Measurements from ENCODE around the gene C12orf57.

The C12orf57 gene

DNA sequence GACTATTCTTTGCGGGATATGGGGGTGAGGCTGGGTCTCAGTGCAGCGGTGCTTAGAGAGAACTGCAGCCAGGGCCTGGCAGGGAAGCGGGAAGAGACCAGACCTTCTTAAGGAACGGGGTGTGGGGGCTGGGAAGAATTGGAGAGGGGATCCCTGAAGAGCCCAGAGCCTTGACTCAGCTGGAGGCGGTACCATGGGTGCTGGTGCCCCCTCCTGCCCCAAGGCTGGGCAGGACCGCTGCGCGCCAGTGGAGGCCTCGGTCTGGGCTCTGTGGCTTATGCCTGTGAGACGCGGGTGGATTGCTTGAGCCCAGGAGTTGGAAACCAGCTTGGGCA is 1.5 kb upstream of the C12orf57 start:
- H3K27me3 ChIP-seq (ENCODE audit: low read depth, low read length): no peaks in the 10 kb centered on the region
- H3K4me1 ChIP-seq (ENCODE audit: control insufficient read depth in 1 of 2, insufficient read depth in 2 of 2, low read length in 2 of 2): peaks cover 24 to 42% of the 10 kb centered on the region in 2 donors
- no peak overlapping the region for H3K27ac ChIP-seq (ENCODE audit: low read length)
- H3K36me3 ChIP-seq (ENCODE audit: control insufficient read depth in 1 of 2, insufficient read depth in 2 of 2, low read length in 2 of 2): peaks cover 12 to 17% of the 10 kb centered on the region in 2 donors
- no peak overlapping the region for H3K4me3 ChIP-seq (ENCODE audit: low read depth in 1 of 2, low read length in 2 of 2)
- no peaks in the 10 kb centered on the region for H3K9me3 ChIP-seq (ENCODE audit: control insufficient read depth in 1 of 2, low read length in 2 of 2)

DNA sequence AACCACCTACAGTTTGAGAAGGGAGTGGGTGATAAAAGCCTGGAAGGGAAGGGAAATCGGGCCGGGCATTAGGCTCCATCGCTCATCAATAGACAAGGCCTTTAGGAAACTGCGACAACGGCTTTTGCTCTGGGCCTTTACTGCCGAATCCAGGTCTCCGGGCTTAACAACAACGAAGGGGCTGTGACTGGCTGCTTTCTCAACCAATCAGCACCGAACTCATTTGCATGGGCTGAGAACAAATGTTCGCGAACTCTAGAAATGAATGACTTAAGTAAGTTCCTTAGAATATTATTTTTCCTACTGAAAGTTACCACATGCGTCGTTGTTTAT is 467 bp upstream of the C12orf57 start:
- Histone ChIP-seq H3K4me3 (ENCODE audit: low read depth in 1 of 2, low read length in 2 of 2) (peak overlapping the region; percentile 81 to 83), H3K4me1 (ENCODE audit: control insufficient read depth in 1 of 2, insufficient read depth in 2 of 2, low read length in 2 of 2) (peaks cover 21 to 37% of the 10 kb centered on the region in 2 donors), H3K9me3 (ENCODE audit: control insufficient read depth in 1 of 2, low read length in 2 of 2) (no peaks in the 10 kb centered on the region), H3K36me3 (ENCODE audit: control insufficient read depth in 1 of 2, insufficient read depth in 2 of 2, low read length in 2 of 2) (peaks cover 12 to 17% of the 10 kb centered on the region in 2 donors), H3K27ac (ENCODE audit: low read length) (peak overlapping the region; percentile 98), H3K27me3 (ENCODE audit: low read depth, low read length) (no peaks in the 10 kb centered on the region)

DNA sequence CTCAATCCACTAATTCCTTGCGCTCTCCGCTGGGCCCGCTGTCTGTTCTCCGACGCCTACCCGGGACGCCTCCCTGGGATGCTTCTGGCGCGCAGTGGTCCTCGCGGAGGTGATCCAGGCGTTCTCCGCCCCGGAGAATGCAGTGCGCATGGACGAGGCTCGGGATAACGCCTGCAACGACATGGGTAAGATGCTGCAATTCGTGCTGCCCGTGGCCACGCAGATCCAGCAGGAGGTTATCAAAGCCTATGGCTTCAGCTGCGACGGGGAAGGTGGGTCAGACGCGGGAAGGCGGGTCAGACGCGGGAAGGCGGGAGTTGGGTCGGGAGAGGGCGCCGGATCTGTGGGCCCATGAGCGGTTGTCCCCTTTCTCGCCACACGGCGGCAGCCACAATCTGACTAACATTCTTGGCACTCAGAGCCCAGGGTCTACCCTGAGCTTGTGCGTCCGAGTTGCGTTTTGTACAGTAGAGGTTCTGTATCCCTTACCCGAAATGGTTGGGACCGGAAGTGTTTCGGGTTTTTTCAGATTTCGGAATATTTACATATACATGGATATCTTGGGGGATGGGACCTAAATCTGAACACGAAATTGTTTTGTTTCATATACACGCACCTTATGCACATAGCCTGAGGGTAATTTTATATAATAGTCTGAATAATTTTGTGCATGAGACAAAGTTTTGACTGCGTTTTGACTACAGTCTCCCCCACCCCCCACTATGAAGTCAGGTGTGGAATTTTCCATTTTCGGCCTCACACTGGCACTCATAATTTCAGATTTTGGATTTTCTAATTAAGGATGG is 762 bp downstream of the C12orf57 start:
- no peaks in the 10 kb centered on the region for H3K9me3 ChIP-seq (ENCODE audit: control insufficient read depth in 1 of 2, low read length in 2 of 2)
- H3K36me3 ChIP-seq (ENCODE audit: control insufficient read depth in 1 of 2, insufficient read depth in 2 of 2, low read length in 2 of 2): peaks cover 12 to 17% of the 10 kb centered on the region in 2 donors
- H3K4me3 ChIP-seq (ENCODE audit: low read depth in 1 of 2, low read length in 2 of 2): peak overlapping the region; percentile 81 to 83
- H3K27ac ChIP-seq (ENCODE audit: low read length): peak overlapping the region; percentile 98
- H3K4me1 ChIP-seq (ENCODE audit: control insufficient read depth in 1 of 2, insufficient read depth in 2 of 2, low read length in 2 of 2): peaks cover 18 to 25% of the 10 kb centered on the region in 2 donors
- H3K27me3 ChIP-seq (ENCODE audit: low read depth, low read length): no peaks in the 10 kb centered on the region

DNA sequence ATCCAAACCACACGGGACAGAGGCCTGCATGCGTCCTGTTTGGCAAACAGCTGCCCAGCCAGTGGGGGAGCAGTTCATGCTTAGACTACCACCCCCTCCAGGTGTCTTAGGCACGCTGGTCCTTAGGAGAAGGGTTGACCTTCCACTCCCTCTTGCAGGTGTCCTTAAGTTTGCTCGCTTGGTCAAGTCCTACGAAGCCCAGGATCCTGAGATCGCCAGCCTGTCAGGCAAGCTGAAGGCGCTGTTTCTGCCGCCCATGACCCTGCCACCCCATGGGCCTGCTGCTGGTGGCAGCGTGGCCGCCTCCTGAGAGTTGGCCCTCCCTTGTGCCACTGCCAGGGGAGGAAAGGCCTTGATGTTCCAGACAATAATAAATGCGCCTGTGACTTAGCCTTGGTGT is 1.8 kb downstream of the C12orf57 start:
- peak overlapping the region in 1 of 2 donors; percentile 83 for H3K4me3 ChIP-seq (ENCODE audit: low read depth in 1 of 2, low read length in 2 of 2)
- H3K9me3 ChIP-seq (ENCODE audit: control insufficient read depth in 1 of 2, low read length in 2 of 2): no peaks in the 10 kb centered on the region
- H3K27ac ChIP-seq (ENCODE audit: low read length): peak overlapping the region; percentile 60
- no peaks in the 10 kb centered on the region for H3K27me3 ChIP-seq (ENCODE audit: low read depth, low read length)
- H3K4me1 ChIP-seq (ENCODE audit: control insufficient read depth in 1 of 2, insufficient read depth in 2 of 2, low read length in 2 of 2): peaks cover 18 to 25% of the 10 kb centered on the region in 2 donors
- H3K36me3 ChIP-seq (ENCODE audit: control insufficient read depth in 1 of 2, insufficient read depth in 2 of 2, low read length in 2 of 2): peaks cover 8 to 15% of the 10 kb centered on the region in 2 donors

DNA sequence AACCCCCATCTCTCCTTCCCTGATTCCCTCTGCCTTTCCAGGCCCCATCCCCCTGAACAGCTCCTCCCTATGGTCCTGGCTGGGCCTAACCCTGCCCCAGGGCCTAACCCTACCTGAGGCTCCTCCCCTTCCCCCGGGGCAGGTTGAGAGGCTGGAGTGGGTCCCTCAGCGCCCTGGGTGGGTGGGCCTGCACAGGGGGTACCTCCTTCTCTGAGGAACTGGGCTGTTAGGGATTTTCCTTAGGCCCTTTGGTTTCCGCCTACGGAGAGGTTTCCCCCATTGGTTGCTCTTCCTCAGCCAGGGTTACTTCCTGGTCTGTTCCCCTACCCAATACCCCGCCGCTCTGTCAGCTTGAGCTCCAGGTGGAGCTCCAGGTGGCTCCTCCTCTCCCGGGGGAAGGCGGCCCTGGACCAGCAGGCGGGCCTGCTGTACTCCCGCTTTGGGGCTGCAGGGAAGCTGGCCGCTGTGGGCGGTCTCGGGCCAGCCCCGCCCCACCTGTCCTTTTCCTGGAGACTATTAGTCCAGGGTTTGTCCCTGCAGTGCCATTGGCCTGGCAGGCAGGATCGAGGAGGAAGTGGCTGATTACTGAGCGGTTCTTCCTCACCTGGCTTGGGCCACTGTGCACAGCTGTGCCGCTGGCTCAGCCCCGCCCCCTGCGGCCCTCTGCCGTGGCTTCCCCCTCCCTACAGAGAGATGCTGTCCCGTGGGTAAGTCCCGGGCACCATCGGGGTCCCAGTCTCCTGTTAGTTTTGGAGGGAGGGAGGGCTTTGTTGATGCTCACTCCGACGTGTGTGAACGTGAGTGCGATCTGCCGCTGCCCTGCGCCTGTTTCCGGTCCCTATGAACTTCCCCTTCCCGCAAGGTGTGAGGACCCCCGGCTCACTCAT is 2.5 kb downstream of the C12orf57 start:
- Histone ChIP-seq H3K9me3 (ENCODE audit: control insufficient read depth in 1 of 2, low read length in 2 of 2) (no peaks in the 10 kb centered on the region), H3K4me3 (ENCODE audit: low read depth in 1 of 2, low read length in 2 of 2) (peak overlapping the region; percentile 36 to 53), H3K27me3 (ENCODE audit: low read depth, low read length) (no peaks in the 10 kb centered on the region), H3K27ac (ENCODE audit: low read length) (peak overlapping the region; percentile 86), H3K36me3 (ENCODE audit: control insufficient read depth in 1 of 2, insufficient read depth in 2 of 2, low read length in 2 of 2) (peaks cover 2 to 8% of the 10 kb centered on the region in 2 donors), H3K4me1 (ENCODE audit: control insufficient read depth in 1 of 2, insufficient read depth in 2 of 2, low read length in 2 of 2) (peaks cover 18 to 25% of the 10 kb centered on the region in 2 donors)

DNA sequence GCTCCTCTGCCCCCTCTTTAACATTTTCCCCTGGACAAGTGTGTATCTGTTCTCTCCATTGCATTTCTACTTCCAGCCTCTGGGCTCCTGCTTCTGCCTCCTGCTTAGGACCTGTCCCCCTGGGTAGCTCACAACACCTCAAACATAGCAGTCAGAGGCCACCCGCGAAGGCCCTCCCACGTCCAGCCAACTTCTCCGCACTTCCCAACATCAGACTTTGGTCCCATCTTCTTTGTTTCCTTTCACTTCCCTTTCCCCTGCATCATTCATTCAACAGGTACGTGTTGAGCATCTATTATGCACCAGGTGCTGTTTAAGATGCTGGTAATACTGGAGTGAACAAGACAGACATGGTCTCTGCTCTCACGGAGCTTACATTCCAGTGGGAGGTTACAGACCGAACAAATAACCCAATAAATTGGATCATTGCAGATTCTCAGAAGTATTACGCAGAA is 3.1 kb downstream of the C12orf57 start:
- Histone ChIP-seq H3K4me3 (ENCODE audit: low read depth in 1 of 2, low read length in 2 of 2) (peak overlapping the region; percentile 36 to 53), H3K4me1 (ENCODE audit: control insufficient read depth in 1 of 2, insufficient read depth in 2 of 2, low read length in 2 of 2) (peaks cover 18 to 25% of the 10 kb centered on the region in 2 donors), H3K9me3 (ENCODE audit: control insufficient read depth in 1 of 2, low read length in 2 of 2) (no peaks in the 10 kb centered on the region), H3K36me3 (ENCODE audit: control insufficient read depth in 1 of 2, insufficient read depth in 2 of 2, low read length in 2 of 2) (peaks cover 0 to 3% of the 10 kb centered on the region in 2 donors), H3K27ac (ENCODE audit: low read length) (peak overlapping the region; percentile 86), H3K27me3 (ENCODE audit: low read depth, low read length) (no peaks in the 10 kb centered on the region)

DNA sequence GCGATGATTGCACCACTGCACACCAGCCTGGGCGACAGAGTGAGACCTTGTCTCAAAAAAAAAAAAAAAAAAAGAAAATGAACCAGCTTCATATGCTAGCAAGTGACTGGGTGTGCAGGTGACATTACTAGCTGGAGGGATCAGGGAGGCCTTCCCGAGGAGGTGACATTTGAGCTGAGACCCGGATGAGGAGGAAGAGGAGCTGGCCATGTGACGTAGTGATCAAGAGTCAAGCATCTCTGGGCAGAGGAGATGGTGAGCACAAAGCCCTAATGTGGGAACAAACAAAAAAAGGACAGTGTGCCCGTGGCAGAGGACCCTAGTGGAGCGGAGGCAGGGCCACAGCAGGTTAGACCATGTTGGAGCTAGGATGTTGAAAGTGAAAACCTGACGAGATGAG is 3.8 kb downstream of the C12orf57 start:
- no peaks in the 10 kb centered on the region for H3K27me3 ChIP-seq (ENCODE audit: low read depth, low read length)
- H3K4me1 ChIP-seq (ENCODE audit: control insufficient read depth in 1 of 2, insufficient read depth in 2 of 2, low read length in 2 of 2): peaks cover 18 to 25% of the 10 kb centered on the region in 2 donors
- H3K27ac ChIP-seq (ENCODE audit: low read length): no peak overlapping the region
- peaks cover 0 to 3% of the 10 kb centered on the region in 2 donors for H3K36me3 ChIP-seq (ENCODE audit: control insufficient read depth in 1 of 2, insufficient read depth in 2 of 2, low read length in 2 of 2)
- H3K9me3 ChIP-seq (ENCODE audit: control insufficient read depth in 1 of 2, low read length in 2 of 2): no peaks in the 10 kb centered on the region
- H3K4me3 ChIP-seq (ENCODE audit: low read depth in 1 of 2, low read length in 2 of 2): no peak overlapping the region

DNA sequence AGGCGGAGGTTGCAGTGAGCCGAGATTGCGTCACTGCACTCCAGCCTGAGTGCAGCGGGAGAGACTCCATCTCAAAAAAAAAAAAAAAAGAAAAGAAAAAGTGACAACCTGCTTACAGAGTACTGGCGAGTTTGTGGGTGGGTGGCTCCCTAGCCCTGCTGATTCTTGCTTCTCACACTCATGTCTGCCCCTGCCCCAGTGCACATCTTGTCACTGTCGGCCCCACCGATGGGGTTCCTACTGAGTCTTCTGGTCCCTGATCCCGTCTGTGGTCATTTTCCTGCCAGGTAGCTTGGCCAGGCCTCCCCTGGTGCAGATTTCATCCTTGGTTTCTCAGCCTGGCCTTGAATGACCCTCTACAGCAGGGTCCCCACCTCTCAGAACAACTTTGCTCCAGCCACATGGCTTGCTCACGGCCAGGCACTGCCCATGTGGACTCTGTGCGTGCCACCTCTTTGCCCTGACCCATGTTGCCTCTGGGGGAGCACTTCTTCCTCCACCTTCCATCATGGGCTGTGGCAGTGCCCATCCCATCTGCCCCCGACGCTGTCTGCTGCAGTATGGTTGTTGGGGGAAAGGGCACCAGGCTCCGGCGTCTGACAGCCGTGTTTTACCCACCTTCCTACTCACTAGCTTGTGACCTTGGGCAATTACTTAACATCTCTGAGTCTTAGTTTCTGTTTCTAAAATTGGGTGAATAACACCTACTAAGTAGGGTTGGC is 5.2 kb downstream of the C12orf57 start:
- Histone ChIP-seq H3K27ac (ENCODE audit: low read length) (no peak overlapping the region), H3K27me3 (ENCODE audit: low read depth, low read length) (no peaks in the 10 kb centered on the region), H3K4me1 (ENCODE audit: control insufficient read depth in 1 of 2, insufficient read depth in 2 of 2, low read length in 2 of 2) (peaks cover 18 to 19% of the 10 kb centered on the region in 2 donors), H3K4me3 (ENCODE audit: low read depth in 1 of 2, low read length in 2 of 2) (no peak overlapping the region), H3K9me3 (ENCODE audit: control insufficient read depth in 1 of 2, low read length in 2 of 2) (no peaks in the 10 kb centered on the region), H3K36me3 (ENCODE audit: control insufficient read depth in 1 of 2, insufficient read depth in 2 of 2, low read length in 2 of 2) (peaks cover 0 to 3% of the 10 kb centered on the region in 2 donors)

DNA sequence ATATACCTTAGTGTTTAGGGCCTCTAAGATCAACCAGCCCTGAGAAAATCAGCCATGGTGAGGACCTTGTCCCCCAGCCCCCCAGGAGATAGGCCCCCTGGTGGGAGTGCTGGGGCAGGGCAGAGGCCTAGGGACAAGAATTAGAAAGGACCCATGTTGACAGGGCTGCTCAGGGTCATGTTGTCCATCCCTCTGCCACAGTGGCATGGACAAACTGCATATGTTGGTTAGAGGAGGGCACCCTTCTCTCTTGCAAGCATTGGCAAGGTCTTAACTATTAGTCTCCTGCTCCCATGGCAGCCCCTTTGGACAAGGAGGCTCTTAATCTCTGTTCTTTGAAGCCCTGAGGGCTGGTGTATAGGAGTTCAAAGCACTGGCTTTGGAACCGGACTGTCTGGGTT is 6.6 kb downstream of the C12orf57 start:
- no peaks in the 10 kb centered on the region for H3K9me3 ChIP-seq (ENCODE audit: control insufficient read depth in 1 of 2, low read length in 2 of 2)
- peak overlapping the region; percentile 31 for H3K27ac ChIP-seq (ENCODE audit: low read length)
- H3K36me3 ChIP-seq (ENCODE audit: control insufficient read depth in 1 of 2, insufficient read depth in 2 of 2, low read length in 2 of 2): peaks cover 0 to 3% of the 10 kb centered on the region in 2 donors
- H3K4me3 ChIP-seq (ENCODE audit: low read depth in 1 of 2, low read length in 2 of 2): peak overlapping the region in 1 of 2 donors; percentile 11
- peaks cover 12 to 19% of the 10 kb centered on the region in 2 donors for H3K4me1 ChIP-seq (ENCODE audit: control insufficient read depth in 1 of 2, insufficient read depth in 2 of 2, low read length in 2 of 2)
- no peaks in the 10 kb centered on the region for H3K27me3 ChIP-seq (ENCODE audit: low read depth, low read length)

DNA sequence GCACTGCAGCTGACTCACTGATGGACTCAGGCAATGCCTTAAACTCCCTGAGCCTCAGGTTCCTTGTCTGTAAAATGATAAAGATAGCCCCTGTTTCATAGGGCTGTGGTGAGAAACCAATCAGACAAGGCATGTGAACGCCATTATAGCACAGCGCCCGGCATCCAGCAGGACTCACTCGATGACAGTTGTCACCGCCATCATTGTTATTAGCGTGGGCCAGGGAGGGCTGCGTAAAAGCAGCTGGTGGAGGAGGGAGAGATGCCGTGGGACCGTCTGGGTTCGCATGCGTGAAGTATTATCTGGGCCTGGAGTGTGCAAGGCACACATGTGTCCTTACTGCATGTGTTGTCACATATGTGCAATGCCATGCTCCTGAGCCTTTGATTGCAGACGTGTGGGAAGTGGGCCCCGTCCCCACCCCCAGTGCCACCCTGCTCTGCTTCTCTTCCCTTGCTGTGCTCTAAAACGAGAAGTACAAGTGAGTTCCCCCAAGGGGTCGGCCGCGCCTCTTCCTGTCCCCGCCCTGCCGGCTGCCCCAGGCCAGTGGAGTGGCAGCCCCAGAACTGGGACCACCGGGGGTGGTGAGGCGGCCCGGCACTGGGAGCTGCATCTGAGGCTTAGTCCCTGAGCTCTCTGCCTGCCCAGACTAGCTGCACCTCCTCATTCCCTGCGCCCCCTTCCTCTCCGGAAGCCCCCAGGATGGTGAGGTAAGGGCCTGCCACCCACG is 7.2 kb downstream of the C12orf57 start, which contains the start of gene PTPN6:
TSS of gene PTPN6 (plus strand) at position 546 of the 730 bp plus-strand sequence. CDS start at position 703, 157 bp downstream.
- Histone ChIP-seq H3K27ac (ENCODE audit: low read length) (peak within 1 kb of the TSS; percentile 45), H3K4me1 (ENCODE audit: control insufficient read depth in 1 of 2, insufficient read depth in 2 of 2, low read length in 2 of 2) (peaks cover 6 to 14% of the 10 kb centered on the region in 2 donors), H3K4me3 (ENCODE audit: low read depth in 1 of 2, low read length in 2 of 2) (peak within 1 kb of the TSS; percentile 42 to 60), H3K27me3 (ENCODE audit: low read depth, low read length) (no peaks in the 10 kb centered on the region), H3K36me3 (ENCODE audit: control insufficient read depth in 1 of 2, insufficient read depth in 2 of 2, low read length in 2 of 2) (peaks cover 0 to 3% of the 10 kb centered on the region in 2 donors), H3K9me3 (ENCODE audit: control insufficient read depth in 1 of 2, low read length in 2 of 2) (no peaks in the 10 kb centered on the region)
